ENCODE measurements around the gene SIRT5. TPM values are rescaled to one million over a fixed set of nuclear protein-coding genes. Genes with fewer than 3 reads are reported as not detected.

Gene SIRT5
- total RNA-seq, 1 donor from 2014 or later = 7.1 TPM

DNA sequence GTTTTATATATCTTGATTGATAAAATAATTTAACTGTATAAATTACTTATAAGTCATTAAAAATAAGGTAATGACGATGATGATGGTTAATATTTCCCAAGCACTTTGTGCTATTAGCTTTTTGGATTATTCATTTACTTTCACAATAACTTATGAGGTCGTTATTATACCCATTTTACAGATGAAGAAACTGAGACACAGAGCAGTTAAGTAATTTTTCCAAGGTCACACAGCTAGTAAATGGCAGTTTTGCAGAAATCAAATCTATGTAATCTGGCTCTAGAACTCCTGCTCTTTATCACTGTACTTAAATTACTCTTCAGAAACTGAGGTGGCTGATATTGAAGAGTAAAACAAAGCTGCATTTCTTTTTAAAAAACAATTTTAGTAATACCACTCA lies 58.9 kb downstream of the SIRT5 start:
- intact Hi-C loops (cut with DNase I) = no loop called here
- Histone ChIP-seq H3K4me1 (no peaks in the 10 kb centered on the region), H3K36me3 (peaks cover 0 to 32% of the 10 kb centered on the region in 2 donors), H3K27ac (no peak overlapping the region), H3K4me3 (no peak overlapping the region), H3K27me3 (no peaks in the 10 kb centered on the region), H3K9me3 (no peaks in the 10 kb centered on the region)
- no peak for DNase-seq (ENCODE audit: extremely low spot score in 2 of 2)
- TF ChIP-seq, protein P1, sequence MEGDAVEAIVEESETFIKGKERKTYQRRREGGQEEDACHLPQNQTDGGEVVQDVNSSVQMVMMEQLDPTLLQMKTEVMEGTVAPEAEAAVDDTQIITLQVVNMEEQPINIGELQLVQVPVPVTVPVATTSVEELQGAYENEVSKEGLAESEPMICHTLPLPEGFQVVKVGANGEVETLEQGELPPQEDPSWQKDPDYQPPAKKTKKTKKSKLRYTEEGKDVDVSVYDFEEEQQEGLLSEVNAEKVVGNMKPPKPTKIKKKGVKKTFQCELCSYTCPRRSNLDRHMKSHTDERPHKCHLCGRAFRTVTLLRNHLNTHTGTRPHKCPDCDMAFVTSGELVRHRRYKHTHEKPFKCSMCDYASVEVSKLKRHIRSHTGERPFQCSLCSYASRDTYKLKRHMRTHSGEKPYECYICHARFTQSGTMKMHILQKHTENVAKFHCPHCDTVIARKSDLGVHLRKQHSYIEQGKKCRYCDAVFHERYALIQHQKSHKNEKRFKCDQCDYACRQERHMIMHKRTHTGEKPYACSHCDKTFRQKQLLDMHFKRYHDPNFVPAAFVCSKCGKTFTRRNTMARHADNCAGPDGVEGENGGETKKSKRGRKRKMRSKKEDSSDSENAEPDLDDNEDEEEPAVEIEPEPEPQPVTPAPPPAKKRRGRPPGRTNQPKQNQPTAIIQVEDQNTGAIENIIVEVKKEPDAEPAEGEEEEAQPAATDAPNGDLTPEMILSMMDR (IDR thresholded peaks at IDR 0.05) = no peak
- TF ChIP-seq POLR2A (IDR thresholded peaks at IDR 0.05) (no peak), POLR2AphosphoS5 (IDR thresholded peaks at IDR 0.05; ENCODE audit: insufficient read depth in 1 of 2, low read depth in 1 of 2) (no peak)

DNA sequence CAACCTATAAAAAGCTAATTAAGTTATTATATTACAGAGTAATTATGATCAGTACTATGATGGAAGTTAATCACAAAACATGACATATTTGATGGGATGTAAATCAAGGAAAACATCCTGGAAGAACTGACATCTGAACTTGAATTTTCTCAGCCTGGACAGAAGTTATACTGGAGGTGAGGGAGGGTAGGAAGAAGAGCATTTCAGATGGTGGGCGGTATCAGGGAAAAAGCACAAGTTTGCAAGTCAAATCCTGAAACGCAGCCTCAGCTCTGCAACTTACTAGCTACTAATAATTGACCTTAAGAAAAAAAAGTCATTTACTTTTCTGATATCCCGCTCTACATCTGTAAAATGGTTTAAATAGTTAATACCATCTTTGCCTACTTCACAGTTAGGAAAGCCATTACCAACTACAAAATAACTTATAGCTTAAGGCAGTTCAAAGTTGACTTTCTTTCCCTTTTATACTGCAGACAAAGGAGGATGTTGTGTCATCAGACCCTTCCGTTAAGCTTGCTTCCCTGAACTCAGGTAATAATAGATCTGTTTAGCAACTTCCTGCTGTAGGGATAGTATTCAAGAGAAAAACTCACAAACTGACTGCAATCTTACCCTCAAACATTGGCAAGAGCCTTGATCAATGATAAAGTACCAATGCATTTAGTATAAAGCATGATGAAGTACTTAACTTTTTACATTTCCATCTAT lies 61.7 kb downstream of the SIRT5 start:
- Histone ChIP-seq H3K36me3 (peaks cover 0 to 54% of the 10 kb centered on the region in 2 donors), H3K27me3 (no peaks in the 10 kb centered on the region), H3K4me3 (no peak overlapping the region), H3K27ac (no peak overlapping the region), H3K9me3 (no peaks in the 10 kb centered on the region), H3K4me1 (no peaks in the 10 kb centered on the region)
- intact Hi-C loops (cut with DNase I) = no loop called here
- TF ChIP-seq POLR2A (IDR thresholded peaks at IDR 0.05) (no peak), POLR2AphosphoS5 (IDR thresholded peaks at IDR 0.05; ENCODE audit: insufficient read depth in 1 of 2, low read depth in 1 of 2) (no peak)
- TF ChIP-seq, protein P1 (IDR thresholded peaks at IDR 0.05) = no peak
- no peak for DNase-seq (ENCODE audit: extremely low spot score in 2 of 2)

DNA sequence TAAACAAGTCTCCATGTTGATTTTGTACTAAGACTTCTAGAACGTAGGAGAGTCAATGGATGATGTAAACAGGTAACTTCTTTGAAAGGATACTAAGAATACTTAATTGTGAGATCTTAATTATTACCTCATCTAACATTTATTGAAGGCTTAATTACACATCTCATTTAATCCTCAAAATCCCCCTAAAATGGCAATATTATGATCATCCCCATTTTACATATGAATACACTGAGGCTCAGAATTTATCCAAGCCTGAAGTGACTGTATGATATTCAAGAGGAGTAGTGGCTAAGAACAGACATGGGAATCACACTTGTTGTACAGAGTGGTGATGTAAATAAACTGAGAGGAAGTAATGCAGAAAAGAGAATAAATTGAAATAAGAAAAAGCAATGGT lies 63.6 kb downstream of the SIRT5 start:
- no peaks in the 10 kb centered on the region for H3K27me3 ChIP-seq
- intact Hi-C loops (cut with DNase I) = no loop called here
- TF ChIP-seq, protein P1 (IDR thresholded peaks at IDR 0.05) = no peak
- TF ChIP-seq POLR2AphosphoS5 (IDR thresholded peaks at IDR 0.05; ENCODE audit: insufficient read depth in 1 of 2, low read depth in 1 of 2) = no peak
- TF ChIP-seq POLR2A (IDR thresholded peaks at IDR 0.05) = no peak
- H3K9me3 ChIP-seq = no peaks in the 10 kb centered on the region
- peaks cover 0 to 47% of the 10 kb centered on the region in 2 donors for H3K36me3 ChIP-seq
- no peaks in the 10 kb centered on the region for H3K4me1 ChIP-seq
- no peak overlapping the region for H3K4me3 ChIP-seq
- no peak overlapping the region for H3K27ac ChIP-seq
- DNase-seq (ENCODE audit: extremely low spot score in 2 of 2) = no peak

DNA sequence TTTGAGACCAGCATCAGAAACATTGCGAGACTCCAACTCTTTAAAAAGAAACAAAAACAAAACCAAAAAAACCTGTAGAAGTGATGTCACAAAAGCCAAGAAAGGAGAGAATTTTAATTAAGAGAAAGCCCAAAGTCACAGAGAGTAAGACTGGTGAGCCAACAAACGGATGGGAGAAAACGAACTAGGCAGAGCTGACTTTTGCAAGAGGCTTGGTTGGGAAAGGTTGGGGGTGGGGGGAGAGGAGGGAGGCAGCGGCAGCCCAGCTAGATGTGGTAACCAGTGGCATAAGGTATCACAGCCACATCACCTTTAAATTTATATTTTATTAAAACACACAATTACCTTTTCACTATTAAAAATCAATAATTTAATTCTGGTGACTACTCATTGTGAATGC lies 64.2 kb downstream of the SIRT5 start:
- Histone ChIP-seq H3K27ac (no peak overlapping the region), H3K36me3 (peaks cover 0 to 47% of the 10 kb centered on the region in 2 donors), H3K27me3 (no peaks in the 10 kb centered on the region), H3K9me3 (no peaks in the 10 kb centered on the region), H3K4me1 (no peaks in the 10 kb centered on the region), H3K4me3 (no peak overlapping the region)
- DNase-seq (ENCODE audit: extremely low spot score in 2 of 2) = no peak
- TF ChIP-seq, protein P1 (IDR thresholded peaks at IDR 0.05) = no peak
- TF ChIP-seq POLR2AphosphoS5 (IDR thresholded peaks at IDR 0.05; ENCODE audit: insufficient read depth in 1 of 2, low read depth in 1 of 2) (no peak), POLR2A (IDR thresholded peaks at IDR 0.05) (no peak)
- intact Hi-C loops (cut with DNase I) = no loop called here

DNA sequence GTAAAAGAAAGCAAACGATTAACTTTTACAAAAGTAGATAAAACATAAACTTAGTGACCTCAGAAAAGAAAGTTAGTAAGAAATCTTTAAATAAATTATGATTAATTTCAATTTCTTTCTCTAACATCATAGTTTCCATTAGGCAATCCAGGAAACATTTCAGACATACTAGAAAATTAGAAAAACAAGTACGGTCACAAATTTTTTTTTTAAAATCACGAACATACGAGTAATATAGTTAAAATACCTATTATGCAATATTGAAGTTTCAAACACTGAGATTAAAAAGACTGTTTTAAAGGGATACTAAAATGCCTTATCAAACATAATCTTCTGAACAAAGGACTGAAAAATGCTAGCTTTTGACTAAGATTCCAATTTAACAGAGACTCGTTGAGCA lies 66.9 kb downstream of the SIRT5 start:
- H3K4me1 ChIP-seq = no peaks in the 10 kb centered on the region
- intact Hi-C loops (cut with DNase I) = no loop called here
- H3K27me3 ChIP-seq = no peaks in the 10 kb centered on the region
- no peaks in the 10 kb centered on the region for H3K9me3 ChIP-seq
- TF ChIP-seq POLR2AphosphoS5 (IDR thresholded peaks at IDR 0.05; ENCODE audit: insufficient read depth in 1 of 2, low read depth in 1 of 2) (no peak), POLR2A (IDR thresholded peaks at IDR 0.05) (no peak)
- no peak overlapping the region for H3K27ac ChIP-seq
- peaks cover 0 to 52% of the 10 kb centered on the region in 2 donors for H3K36me3 ChIP-seq
- DNase-seq (ENCODE audit: extremely low spot score in 2 of 2) = no peak
- no peak overlapping the region for H3K4me3 ChIP-seq

All from vagina (tissue), 2 donors.